Melanocyte of skin (primary cell): ENCODE measurements around the gene KRIT1. TPM values are rescaled to one million over a fixed set of nuclear protein-coding genes. Genes with fewer than 3 reads are reported as not detected.

Experiments used
- small RNA-seq, 2 donors: library from RNA; depleted of rRNA; stranded (forward); fragments of <200 nt; gene quantifications; one replicate each; pipeline ENCODE3, GENCODE V24; 2012
- total RNA-seq, 2 donors: library from RNA; depleted of rRNA; stranded (reverse); fragments of >200 nt; gene quantifications; 2 replicates each; pipeline ENCODE4 v1.2.3, GENCODE V29; 2012

KRIT1 gene
- 10 to 100 TPM; 31.0 to 44.6 TPM for total RNA-seq

DNA sequence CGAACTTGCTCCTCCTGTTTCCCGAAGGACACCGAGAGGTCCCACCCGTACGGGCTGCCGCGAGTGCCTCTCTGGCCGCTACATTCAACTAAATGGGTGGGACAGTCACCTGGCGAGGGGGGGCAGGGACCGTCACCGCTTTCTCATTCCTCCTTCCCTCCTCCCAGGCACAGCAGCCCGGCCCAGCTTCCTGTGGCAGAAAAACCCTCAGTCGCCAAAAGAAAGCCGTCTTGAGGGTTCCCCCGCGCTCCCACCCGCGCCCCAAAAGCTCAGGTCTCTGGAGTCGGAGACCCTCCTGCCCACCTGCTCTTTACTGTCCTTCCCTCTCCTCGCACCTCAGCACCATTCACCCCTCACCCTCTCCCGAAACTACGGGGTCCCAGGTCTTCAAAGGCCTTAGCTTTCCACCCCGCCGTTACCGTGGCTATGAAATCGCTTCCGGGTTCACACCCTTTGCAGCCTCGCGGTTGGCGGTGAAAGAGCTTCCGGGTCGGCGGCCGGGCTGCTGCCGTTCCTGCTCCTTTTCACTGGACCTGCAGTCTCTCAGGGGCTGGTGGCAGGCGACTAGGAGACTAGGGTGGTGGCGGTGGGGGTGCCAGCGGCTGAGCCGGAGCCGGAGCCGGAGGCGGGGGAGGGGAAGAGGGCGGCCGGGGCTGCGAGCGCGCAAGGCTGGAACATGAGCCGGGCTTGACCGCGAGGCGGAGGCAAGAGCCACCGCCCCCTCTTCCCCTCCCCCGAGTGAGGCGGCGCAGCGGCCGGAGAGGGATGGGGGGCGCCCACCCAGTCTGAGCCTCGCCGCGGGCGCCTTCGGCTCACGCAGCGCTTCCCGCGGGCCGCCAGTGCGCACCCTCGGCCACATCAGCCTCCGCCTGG, at the start of gene KRIT1, which contains the start of gene ANKIB1:
TSS of gene KRIT1 (minus strand) at position 428 of the 873 bp plus-strand sequence. CDS start 3,779 bp downstream, outside the sequence.
TSS of gene ANKIB1 (plus strand) at position 488 of the 873 bp plus-strand sequence. CDS start 49,005 bp downstream, outside the sequence.

DNA sequence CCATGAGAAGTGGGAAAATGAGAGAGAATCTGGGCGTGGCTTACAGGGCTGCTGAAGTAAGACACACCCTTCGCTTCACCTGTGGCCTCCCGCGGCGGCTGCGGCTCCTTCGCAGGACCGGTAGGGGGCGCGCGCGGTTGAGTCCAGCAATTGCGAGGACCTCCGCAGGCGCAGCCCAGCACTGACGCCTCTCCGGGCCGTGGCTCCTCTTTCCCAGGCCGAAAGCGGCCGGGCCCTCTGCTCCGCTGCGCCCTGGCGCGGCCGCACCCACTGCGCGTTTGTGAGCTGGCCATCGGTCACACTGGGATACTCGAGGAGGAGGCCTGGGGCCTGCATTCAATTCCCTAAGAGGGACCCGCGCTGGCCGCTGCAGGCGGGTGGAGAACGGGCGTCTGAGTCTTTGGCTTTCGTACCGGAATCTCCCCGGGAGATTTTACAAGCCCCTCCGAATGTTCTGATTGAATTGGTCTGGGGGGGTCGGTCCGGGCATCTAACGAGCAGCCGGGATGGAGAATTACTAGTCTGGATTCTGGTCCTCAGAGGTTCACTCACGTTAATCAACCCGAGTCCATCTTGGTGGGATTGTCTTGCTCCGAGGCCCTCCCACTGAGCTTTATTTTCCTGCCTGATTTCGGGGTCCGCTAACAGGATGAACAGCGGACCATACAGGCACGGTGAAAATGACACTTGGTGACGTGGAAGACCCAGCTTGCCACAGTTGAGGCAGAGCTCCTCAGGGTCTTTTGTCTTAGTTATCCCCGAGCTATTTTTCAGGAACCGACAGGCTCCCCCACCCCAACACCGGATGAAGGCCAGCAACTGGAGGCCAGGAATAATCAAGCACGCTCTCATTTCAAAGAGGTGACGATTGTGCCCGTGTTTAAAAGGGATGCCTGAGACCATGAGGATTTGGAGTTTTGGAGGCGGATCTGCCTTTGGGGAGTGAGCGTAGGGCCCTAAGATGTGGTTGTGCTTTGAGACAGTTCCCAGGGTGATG, 66.5 kb downstream of the KRIT1 start, which contains the start of gene LRRD1:
TSS of gene LRRD1 (minus strand) at position 215 of the 997 bp plus-strand sequence. CDS start 13,940 bp downstream, outside the sequence.

Small RNA genes lying within 50 kb of the gene (small RNA-seq; reads per million reads assigned to genes)
- 0 to 0.13 reads per million in 2 donors for gene MIR1285-1
- 0 reads per million in 2 donors for gene RF00019

Other genes starting within 250 kb of the KRIT1 start
- 100 to 1,000 TPM; 266 to 278 TPM for gene CYP51A1, start 111.4 kb downstream of the KRIT1 start, total RNA-seq
- under 1 TPM; under 0.01 TPM for gene LRRD1, start 66.8 kb downstream of the KRIT1 start, total RNA-seq
- gene ANKIB1, start 60 bp upstream of the KRIT1 start, total RNA-seq = 10 to 100 TPM; 45.8 to 50.3 TPM
- gene GATAD1, start 201.6 kb upstream of the KRIT1 start, total RNA-seq = 10 to 100 TPM; 14.5 to 14.7 TPM
- gene ERVW-1, start 232.0 kb upstream of the KRIT1 start, total RNA-seq = not detected